IPS-18a (cell line): Measurements from ENCODE around the gene EHD2.
"Not testable (repeated sequence)": the region's sequence is repeated elsewhere in the genome, so short reads cannot be mapped to it uniquely, and the experiment has no call there.

Source experiments
- H3K27ac ChIP-seq: one replicate; pipeline ENCODE4 v1.5.1; 2013; ENCODE audit warnings: low read length
- H3K27me3 ChIP-seq: one replicate; pipeline ENCODE4 v1.6.1; 2013; ENCODE audit warnings: mild to moderate bottlenecking, low read length; ENCODE audit not compliant: control insufficient read depth, insufficient read depth
- H3K36me3 ChIP-seq: one replicate; pipeline ENCODE4 v1.6.1; 2013; ENCODE audit warnings: low read depth, low read length; ENCODE audit not compliant: control insufficient read depth
- H3K4me1 ChIP-seq: one replicate; pipeline ENCODE4 v1.6.1; 2013; ENCODE audit warnings: low read depth, low read length; ENCODE audit not compliant: control insufficient read depth
- H3K4me3 ChIP-seq: one replicate; pipeline ENCODE4 v1.5.1; 2013; ENCODE audit warnings: low read length
- H3K9ac ChIP-seq: one replicate; pipeline ENCODE4 v1.6.1; 2013; ENCODE audit warnings: mild to moderate bottlenecking, low read length, moderate library complexity
- H3K9me3 ChIP-seq: one replicate; pipeline ENCODE4 v1.6.1; 2013; ENCODE audit warnings: low read depth, low read length; ENCODE audit not compliant: control insufficient read depth

EHD2 gene

DNA sequence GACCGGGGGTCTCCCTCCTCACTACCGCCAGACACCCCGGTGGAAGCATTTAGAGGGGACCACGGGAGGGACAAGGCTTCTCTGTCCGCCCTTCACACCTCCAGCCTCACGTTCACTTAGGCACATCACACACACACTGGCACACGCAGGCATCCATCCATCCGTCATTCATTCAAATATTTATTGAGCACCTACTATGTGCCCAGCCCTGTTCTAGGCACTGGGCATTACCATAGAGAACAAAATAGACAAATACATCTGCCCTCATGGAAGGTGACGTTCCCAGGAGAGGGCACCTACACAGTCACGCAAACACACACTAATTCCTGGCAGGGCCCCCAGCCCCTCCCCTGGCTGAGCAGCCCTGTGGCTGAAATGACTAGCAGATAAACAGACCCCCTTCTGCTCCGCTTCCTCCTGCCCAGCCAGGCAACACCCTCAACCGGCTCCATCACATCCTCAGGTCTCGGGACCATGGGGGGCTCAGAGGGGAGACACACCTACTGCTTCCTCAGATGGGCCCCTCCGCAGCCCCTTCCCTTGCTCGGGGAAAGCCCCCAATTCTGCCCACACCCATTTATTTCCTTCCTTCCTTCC is 28.4 kb downstream of the EHD2 start:
- no peak overlapping the region for H3K4me3 ChIP-seq

DNA sequence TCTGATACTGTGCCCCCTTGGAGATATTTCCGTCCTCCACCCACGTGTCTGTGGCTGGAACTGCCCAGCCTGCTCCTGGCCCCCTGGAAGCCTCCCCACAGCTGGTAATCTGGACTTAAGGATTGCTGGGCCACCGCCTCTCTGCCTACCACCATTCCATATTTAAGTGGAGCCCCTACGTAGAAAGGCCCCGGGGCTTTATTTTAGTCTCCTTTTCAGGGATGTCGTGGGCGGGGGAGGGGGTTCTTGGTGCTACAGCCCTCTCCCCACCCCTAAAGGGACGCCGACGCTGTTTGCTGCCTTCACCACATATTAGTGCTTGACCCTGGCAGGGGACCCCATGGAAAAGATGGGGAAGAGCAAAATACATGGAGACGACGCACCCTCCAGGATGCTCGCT is 29.4 kb downstream of the EHD2 start:
- peak overlapping the region; percentile 58 for H3K4me3 ChIP-seq
- peak overlapping the region; percentile 22 for H3K9ac ChIP-seq

More for the DNA sequence above, 28.4 kb downstream of the EHD2 start:
- Histone ChIP-seq H3K9me3 (no peaks in the 10 kb centered on the region), H3K27me3 (no peaks in the 10 kb centered on the region), H3K27ac (no peak overlapping the region), H3K36me3 (no peaks in the 10 kb centered on the region), H3K4me1 (no peaks in the 10 kb centered on the region), H3K9ac (no peak overlapping the region)

DNA sequence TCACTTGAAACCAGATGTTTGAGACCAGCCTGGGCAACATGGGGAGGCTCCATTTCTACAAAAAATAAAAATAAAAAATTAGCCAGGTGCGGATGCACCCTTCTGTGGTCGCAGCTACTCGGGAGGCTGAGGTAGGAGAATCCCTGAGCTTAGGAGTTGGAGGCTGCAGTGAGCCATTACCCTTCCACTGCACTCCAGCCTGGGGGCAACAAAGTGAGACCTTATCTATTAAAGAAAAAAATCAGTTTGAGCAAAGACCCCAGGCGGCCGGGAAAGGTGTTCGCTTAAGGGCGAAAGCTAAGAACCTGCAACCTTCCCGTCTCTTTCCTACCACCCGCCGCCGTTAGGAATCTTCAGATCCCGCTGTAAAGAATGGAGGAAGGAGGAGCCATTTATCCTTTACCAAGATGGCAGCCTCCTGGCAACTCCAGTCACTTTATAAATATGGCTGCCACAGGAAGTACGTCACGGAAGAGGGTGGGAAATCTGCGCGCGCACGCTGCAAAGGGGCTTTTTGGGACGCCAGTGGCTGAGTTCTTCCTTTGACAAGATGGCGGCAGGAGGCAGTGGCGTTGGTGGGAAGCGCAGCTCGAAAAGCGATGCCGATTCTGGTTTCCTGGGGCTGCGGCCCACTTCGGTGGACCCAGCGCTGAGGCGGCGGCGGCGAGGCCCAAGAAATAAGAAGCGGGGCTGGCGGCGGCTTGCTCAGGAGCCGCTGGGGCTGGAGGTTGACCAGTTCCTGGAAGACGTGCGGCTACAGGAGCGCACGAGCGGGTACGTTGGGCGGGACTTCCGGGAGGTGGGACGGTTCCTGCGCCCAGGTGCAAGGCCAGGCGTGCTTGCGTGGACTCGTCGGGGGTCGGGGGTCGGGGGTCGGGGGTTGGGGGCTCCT is 32.0 kb downstream of the EHD2 start, which contains the start of gene NOP53:
TSS of gene NOP53 (plus strand) at position 537 of the 892 bp plus-strand sequence. CDS start at position 551, 14 bp downstream.
- peaks cover 32% of the 10 kb centered on the region for H3K36me3 ChIP-seq
- no peaks in the 10 kb centered on the region for H3K9me3 ChIP-seq
- peak within 1 kb of the TSS; percentile 94 for H3K9ac ChIP-seq
- H3K27ac ChIP-seq, result peak within 1 kb of the TSS; percentile 94
- H3K4me3 ChIP-seq, result peak within 1 kb of the TSS; percentile 84
- no peaks in the 10 kb centered on the region for H3K4me1 ChIP-seq
- H3K27me3 ChIP-seq, result no peaks in the 10 kb centered on the region

More for the DNA sequence above, 29.4 kb downstream of the EHD2 start:
- H3K4me1 ChIP-seq, result no peaks in the 10 kb centered on the region
- no peaks in the 10 kb centered on the region for H3K27me3 ChIP-seq
- H3K27ac ChIP-seq, result no peak overlapping the region
- H3K9me3 ChIP-seq, result no peaks in the 10 kb centered on the region
- peaks cover 8% of the 10 kb centered on the region for H3K36me3 ChIP-seq

DNA sequence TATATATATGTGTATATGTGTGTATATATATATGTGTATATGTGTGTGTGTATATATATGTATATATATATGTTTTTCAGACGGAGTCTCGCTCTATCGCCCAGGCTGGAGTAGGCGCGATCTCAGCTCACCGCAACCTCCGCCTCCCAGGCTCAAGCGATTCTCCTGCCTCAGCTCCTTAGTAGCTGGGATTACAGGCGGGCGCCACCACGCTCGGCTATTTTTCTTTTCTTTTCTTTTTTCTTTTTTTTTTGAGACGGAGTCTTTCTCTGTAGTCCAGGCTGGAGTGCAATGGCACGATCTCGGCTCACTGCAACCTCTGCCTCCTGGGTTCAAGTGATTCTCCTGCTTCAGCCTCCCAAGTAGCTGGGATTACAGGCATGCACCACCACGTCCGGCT is 32.9 kb downstream of the EHD2 start:
- Histone ChIP-seq H3K4me3 (peak overlapping the region; percentile 84), H3K36me3 (peaks cover 41% of the 10 kb centered on the region), H3K9ac (peak overlapping the region; percentile 94)
- not testable (repeated sequence) for H3K9me3 ChIP-seq, H3K4me1 ChIP-seq, H3K27me3 ChIP-seq, H3K27ac ChIP-seq

DNA sequence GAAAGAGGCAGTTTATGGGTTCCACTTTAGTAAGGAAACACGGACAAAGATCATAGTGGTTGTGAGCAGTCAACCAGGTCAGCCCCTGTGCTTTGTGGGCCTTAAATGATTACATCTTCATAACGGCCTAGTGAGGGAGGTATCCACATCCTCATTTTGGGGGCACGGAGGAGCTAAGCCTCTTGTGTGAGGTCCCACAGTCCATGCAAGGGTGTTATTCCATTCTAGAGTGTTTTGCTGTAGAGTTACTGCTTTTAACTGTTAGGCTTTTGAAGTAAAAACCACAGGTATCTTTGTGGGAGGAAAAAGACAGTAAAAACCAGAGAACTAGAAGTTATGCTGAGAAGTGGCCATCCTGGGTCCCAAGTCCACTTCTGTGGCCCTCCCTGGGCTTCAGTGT is 36.1 kb downstream of the EHD2 start:
- H3K4me3 ChIP-seq, result no peak overlapping the region
- no peaks in the 10 kb centered on the region for H3K4me1 ChIP-seq
- no peaks in the 10 kb centered on the region for H3K9me3 ChIP-seq
- no peaks in the 10 kb centered on the region for H3K27me3 ChIP-seq
- H3K36me3 ChIP-seq, result peaks cover 70% of the 10 kb centered on the region
- H3K27ac ChIP-seq, result no peak overlapping the region
- H3K9ac ChIP-seq, result no peak overlapping the region

DNA sequence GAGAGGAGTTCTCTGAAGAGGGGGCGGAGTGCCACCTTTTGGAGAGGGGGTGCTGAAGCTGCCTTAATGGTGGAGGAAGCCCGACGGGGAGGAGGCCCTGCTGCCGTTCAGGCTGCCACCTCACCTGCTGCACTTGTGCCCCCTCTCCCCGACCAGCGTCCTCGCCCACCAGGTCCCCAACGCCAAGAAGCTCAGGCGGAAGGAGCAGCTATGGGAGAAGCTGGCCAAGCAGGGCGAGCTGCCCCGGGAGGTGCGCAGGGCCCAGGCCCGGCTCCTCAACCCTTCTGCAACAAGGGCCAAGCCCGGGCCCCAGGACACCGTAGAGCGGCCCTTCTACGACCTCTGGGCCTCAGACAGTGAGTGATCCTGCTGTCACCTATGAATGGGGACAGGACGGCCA is 37.5 kb downstream of the EHD2 start:
- no peaks in the 10 kb centered on the region for H3K27me3 ChIP-seq
- peaks cover 73% of the 10 kb centered on the region for H3K36me3 ChIP-seq
- H3K4me1 ChIP-seq, result no peaks in the 10 kb centered on the region
- H3K9ac ChIP-seq, result no peak overlapping the region
- no peak overlapping the region for H3K4me3 ChIP-seq
- H3K9me3 ChIP-seq, result no peaks in the 10 kb centered on the region
- no peak overlapping the region for H3K27ac ChIP-seq

DNA sequence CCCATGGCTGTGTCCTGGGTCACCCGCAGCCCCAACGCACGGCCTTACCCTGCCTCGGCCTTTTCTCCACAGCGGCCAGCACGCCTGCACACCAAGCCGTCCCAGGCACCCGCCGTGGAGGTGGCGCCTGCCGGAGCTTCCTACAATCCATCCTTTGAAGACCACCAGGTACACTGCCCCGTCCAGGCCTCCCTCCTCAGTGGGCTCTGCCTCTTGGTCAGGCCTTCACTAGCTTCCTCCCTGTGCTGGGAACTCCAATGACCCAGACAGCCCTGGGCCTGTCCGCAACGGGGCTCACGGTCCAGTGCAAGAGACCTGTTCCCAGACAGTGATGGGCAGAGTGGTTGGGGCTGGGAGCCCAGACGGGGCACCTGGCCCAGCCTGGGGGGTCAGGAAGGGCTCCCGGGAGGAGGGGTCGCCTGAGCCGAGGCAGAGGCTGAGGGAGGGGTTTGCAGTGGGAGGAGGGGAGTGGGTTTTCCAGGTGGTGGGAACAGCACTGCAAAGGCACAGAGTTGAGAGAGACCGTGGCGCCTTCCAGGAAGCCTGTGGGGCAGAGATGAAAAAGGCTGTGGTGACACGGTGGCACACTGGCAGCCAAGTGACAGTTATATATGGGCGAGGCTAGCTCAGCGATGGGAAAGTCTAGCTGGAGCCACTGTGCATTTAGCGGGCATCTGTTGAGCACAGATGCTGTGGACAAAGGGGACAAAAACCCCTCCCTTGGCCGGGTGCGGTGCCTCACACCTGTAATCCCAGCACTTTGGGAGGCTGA is 39.4 kb downstream of the EHD2 start:
- Histone ChIP-seq H3K4me3 (no peak overlapping the region), H3K4me1 (no peaks in the 10 kb centered on the region), H3K27ac (no peak overlapping the region), H3K9ac (no peak overlapping the region), H3K9me3 (no peaks in the 10 kb centered on the region), H3K27me3 (no peaks in the 10 kb centered on the region), H3K36me3 (peaks cover 83% of the 10 kb centered on the region)

DNA sequence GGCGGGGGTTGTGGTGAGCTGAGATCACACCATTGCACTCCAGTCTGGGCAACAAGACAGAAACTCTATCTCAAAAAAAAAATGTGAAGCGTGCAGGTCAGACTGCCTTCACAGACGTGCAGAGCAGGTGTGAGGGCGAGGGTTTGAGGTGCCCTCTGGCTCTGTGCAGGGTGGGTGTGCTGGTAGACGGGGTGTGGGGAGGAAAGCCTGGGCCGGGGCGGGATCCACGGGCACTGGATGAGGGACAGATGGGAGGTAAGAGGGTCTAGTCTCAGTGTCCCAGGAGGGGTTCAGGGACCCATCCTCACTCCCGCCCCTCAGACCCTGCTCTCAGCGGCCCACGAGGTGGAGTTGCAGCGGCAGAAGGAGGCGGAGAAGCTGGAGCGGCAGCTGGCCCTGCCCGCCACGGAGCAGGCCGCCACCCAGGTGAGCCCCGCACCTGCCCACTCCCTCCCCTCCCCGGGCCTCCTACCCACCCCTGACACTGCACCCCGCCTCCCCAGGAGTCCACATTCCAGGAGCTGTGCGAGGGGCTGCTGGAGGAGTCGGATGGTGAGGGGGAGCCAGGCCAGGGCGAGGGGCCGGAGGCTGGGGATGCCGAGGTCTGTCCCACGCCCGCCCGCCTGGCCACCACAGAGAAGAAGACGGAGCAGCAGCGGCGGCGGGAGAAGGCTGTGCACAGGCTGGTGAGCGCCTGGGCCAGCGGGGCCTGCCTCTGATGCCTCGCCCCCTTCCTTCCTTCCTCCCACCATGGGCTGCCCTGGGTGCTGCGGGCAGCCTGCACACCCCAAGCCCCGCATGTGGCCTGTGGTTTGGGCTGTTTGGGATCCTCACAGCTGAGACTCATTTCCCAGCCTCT is 41.2 kb downstream of the EHD2 start:
- H3K4me3 ChIP-seq, result no peak overlapping the region
- H3K27ac ChIP-seq, result no peak overlapping the region
- no peaks in the 10 kb centered on the region for H3K9me3 ChIP-seq
- H3K36me3 ChIP-seq, result peaks cover 73% of the 10 kb centered on the region
- no peaks in the 10 kb centered on the region for H3K4me1 ChIP-seq
- no peaks in the 10 kb centered on the region for H3K27me3 ChIP-seq
- H3K9ac ChIP-seq, result no peak overlapping the region

DNA sequence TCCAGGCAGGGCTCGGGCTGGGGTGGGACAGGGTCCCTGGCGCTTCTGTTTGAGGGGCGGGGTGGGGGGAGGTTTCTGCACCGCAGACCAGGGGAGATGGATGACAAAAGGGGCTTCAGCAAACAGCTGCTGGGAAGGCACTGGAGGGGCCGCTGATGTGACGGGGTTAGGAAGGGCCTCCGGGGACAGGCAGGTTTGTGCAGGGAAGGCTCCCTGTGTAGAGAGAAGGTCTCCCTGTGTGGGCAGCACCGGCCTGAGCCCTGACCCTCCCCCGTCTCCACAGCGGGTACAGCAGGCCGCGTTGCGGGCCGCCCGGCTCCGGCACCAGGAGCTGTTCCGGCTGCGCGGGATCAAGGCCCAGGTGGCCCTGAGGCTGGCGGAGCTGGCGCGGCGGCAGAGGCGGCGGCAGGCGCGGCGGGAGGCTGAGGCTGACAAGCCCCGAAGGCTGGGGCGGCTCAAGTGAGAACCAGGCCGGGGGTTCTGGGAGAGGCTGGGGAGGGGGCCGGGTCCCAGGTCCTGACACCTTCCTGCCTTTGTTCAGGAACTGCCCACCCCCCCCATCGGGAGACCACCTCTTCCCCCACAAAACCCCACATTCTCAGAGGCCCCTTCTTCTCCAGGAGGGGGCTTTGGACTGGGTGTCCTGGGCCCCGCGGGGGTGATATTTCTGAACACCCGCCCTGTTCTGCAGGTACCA is 42.0 kb downstream of the EHD2 start:
- no peaks in the 10 kb centered on the region for H3K4me1 ChIP-seq
- H3K36me3 ChIP-seq, result peaks cover 65% of the 10 kb centered on the region
- no peak overlapping the region for H3K4me3 ChIP-seq
- H3K9ac ChIP-seq, result no peak overlapping the region
- H3K27ac ChIP-seq, result no peak overlapping the region
- H3K27me3 ChIP-seq, result no peaks in the 10 kb centered on the region
- H3K9me3 ChIP-seq, result no peaks in the 10 kb centered on the region

DNA sequence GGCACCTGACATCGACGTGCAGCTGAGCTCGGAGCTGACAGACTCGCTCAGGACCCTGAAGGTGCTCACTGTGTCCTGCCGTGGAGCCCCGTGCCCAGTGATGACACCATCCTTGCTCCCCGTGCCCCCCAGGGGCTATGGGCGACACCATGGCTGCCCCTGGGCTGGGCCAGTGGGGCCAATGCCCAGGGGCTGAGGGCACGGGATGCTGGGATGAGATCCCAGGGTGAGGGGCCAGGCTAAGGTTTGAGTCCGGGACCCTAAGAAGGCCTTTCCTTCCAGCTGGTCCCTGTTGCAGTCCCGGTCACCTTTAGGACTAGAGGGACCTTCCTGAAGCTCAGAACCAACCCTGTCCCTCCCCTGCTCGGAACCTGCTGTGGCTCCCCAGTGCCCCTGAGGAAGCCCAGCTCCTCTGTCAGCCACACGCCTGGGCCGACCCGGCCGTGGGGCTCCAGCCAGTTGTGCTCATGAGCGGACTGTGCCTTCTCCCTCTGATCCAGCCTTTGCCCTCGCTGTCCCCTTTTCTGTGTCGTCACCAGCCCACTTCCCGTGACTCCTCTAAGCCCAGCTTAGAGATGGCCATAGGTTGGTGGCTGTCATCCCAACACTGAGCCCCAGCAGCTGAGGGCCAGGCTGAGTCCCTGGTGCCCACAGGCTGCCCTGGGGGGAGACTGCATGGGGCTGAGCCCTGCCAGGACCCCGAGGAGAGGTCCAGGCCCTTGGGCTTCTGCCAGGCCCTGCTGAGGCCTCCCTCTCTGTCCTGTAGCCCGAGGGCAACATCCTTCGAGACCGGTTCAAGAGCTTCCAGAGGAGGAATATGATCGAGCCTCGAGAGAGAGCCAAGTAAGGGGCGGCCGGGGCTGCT is 42.8 kb downstream of the EHD2 start:
- no peak overlapping the region for H3K27ac ChIP-seq
- peaks cover 57% of the 10 kb centered on the region for H3K36me3 ChIP-seq

More for the DNA sequence above, 42.8 kb downstream of the EHD2 start:
- Histone ChIP-seq H3K4me3 (no peak overlapping the region), H3K27me3 (no peaks in the 10 kb centered on the region), H3K9me3 (no peaks in the 10 kb centered on the region), H3K4me1 (no peaks in the 10 kb centered on the region), H3K9ac (no peak overlapping the region)
